Neuronal stem cell (in vitro differentiated cells): ENCODE data around the gene DVL2.

Experiments used
- DNase-seq: peaks from one replicate; pipeline ENCODE4 v3.0.0-alpha.2; 2013; ENCODE audit warnings: low spot score
- H2AFZ ChIP-seq: one replicate; pipeline ENCODE4 v1.6.1; 2013; ENCODE audit warnings: mild to moderate bottlenecking, low read length, inconsistent platforms
- H2AK5ac ChIP-seq: 2 replicates; pipeline ENCODE4 v1.6.1; 2013; ENCODE audit warnings: low read depth, mild to moderate bottlenecking, inconsistent platforms, low read length, moderate library complexity, mixed read lengths
- H2BK120ac ChIP-seq: 2 replicates; pipeline ENCODE4 v1.6.1; 2013; ENCODE audit warnings: low read depth, mild to moderate bottlenecking, inconsistent platforms, low read length, moderate library complexity, mixed read lengths
- H2BK12ac ChIP-seq: one replicate; pipeline ENCODE4 v1.6.1; 2013; ENCODE audit warnings: low read length, inconsistent platforms
- H2BK15ac ChIP-seq: 2 replicates; pipeline ENCODE4 v1.6.1; 2013; ENCODE audit warnings: mild to moderate bottlenecking, low read length, inconsistent platforms, mixed read lengths
- H2BK5ac ChIP-seq: one replicate; pipeline ENCODE4 v1.6.1; 2013; ENCODE audit warnings: inconsistent platforms, mild to moderate bottlenecking, low read length, moderate library complexity
- H3K14ac ChIP-seq: one replicate; pipeline ENCODE4 v1.6.1; 2013; ENCODE audit warnings: low read length, inconsistent platforms
- H3K18ac ChIP-seq: 2 replicates; pipeline ENCODE4 v1.6.1; 2013; ENCODE audit warnings: low read length, inconsistent platforms
- H3K23ac ChIP-seq: 2 replicates; pipeline ENCODE4 v1.6.1; 2013; ENCODE audit warnings: low read depth, mild to moderate bottlenecking, mixed read lengths, low read length, inconsistent platforms; ENCODE audit not compliant: poor library complexity
- H3K27ac ChIP-seq: replicated peaks from 3 replicates; pipeline ENCODE4 v1.5.1; 2013; ENCODE audit warnings: low read length, inconsistent platforms
- H3K27me3 ChIP-seq, 3 experiments: 2 replicates each; pipeline ENCODE4 v1.6.1; 2013; ENCODE audit warnings: low read length in 3 of 3, mild to moderate bottlenecking in 2 of 3, inconsistent platforms in 1 of 3, low read depth in 1 of 3, mixed read lengths in 1 of 3, moderate library complexity in 1 of 3; ENCODE audit not compliant: control insufficient read depth in 3 of 3, insufficient read depth in 3 of 3
- H3K36me3 ChIP-seq, 2 donors: replicated peaks in 1 of 2; 2 replicates each; pipeline ENCODE4 v1.6.1; 2013; ENCODE audit warnings: low read length in 2 of 2; ENCODE audit not compliant: control insufficient read depth in 2 of 2, insufficient read depth in 2 of 2
- H3K4ac ChIP-seq: 2 replicates; pipeline ENCODE4 v1.6.1; 2013; ENCODE audit warnings: inconsistent platforms, mild to moderate bottlenecking, low read length, moderate library complexity
- H3K4me1 ChIP-seq, 2 donors: 1 replicate in 1 of 2; 2 replicates in 1 of 2; pipeline ENCODE4 v1.6.1; 2013; ENCODE audit warnings: low read length in 2 of 2, low read depth in 1 of 2; ENCODE audit not compliant: control insufficient read depth in 2 of 2, insufficient read depth in 1 of 2
- H3K4me2 ChIP-seq: one replicate; pipeline ENCODE4 v1.6.1; 2013; ENCODE audit warnings: mild to moderate bottlenecking, low read length, inconsistent platforms; ENCODE audit not compliant: insufficient read depth, poor library complexity, severe bottlenecking
- H3K4me3 ChIP-seq, 2 donors: 2 replicates each; pipeline ENCODE4 v1.5.1; 2013; ENCODE audit warnings: low read length in 2 of 2, mild to moderate bottlenecking in 2 of 2, inconsistent platforms in 1 of 2, moderate library complexity in 1 of 2
- H3K79me1 ChIP-seq: one replicate; pipeline ENCODE4 v1.6.1; 2013; ENCODE audit warnings: low read depth, mild to moderate bottlenecking, inconsistent platforms, low read length, moderate library complexity
- H3K9ac ChIP-seq: one replicate; pipeline ENCODE4 v1.6.1; 2013; ENCODE audit warnings: mild to moderate bottlenecking, low read depth, low read length, inconsistent platforms; ENCODE audit not compliant: poor library complexity
- H3K9me3 ChIP-seq, 2 donors: replicated peaks in 1 of 2; 2 replicates each; pipeline versions ENCODE3 to v1.6.1; 2013; ENCODE audit warnings: low read length in 2 of 2, mild to moderate bottlenecking in 2 of 2, inconsistent platforms in 1 of 2, low read depth in 1 of 2, mixed read lengths in 1 of 2, moderate library complexity in 1 of 2; ENCODE audit not compliant: control insufficient read depth in 2 of 2, insufficient read depth in 1 of 2
- H4K8ac ChIP-seq: one replicate; pipeline ENCODE4 v1.6.1; 2013; ENCODE audit warnings: low read depth, mild to moderate bottlenecking, inconsistent platforms, low read length, moderate library complexity
- H4K91ac ChIP-seq: one replicate; pipeline ENCODE4 v1.6.1; 2013; ENCODE audit warnings: low read length, low read depth, mild to moderate bottlenecking, inconsistent platforms; ENCODE audit not compliant: poor library complexity
- WGBS, 2 donors: extraction: QIAGEN DNeasy Blood & Tissue Kit; methylation state at CpG; one replicate each; pipeline ENCODE4 v1.1.7; 2013; ENCODE audit warnings: missing lambda C conversion rate in 2 of 2, mixed read lengths in 1 of 2; ENCODE audit not compliant: insufficient read length in 2 of 2, insufficient replicate concordance in 1 of 2; ENCODE audit errors: extremely low coverage in 2 of 2; 5-methylcytosine and 5-hydroxymethylcytosine counted together

Gene DVL2

GRCh38 chr17:7214300-7215135, 19.8 kb downstream of the DVL2 start:
- no CpG with 5 or more reads among the region's 45 CpGs for WGBS, 2 donors

GRCh38 chr17:7213895-7214299, 20.4 kb downstream of the DVL2 start:
- Histone ChIP-seq H3K4me2 (peak overlapping the region; percentile 89), H2AFZ (peak overlapping the region; percentile 62), H2BK15ac (no peak overlapping the region), H3K9ac (peak overlapping the region; percentile 34), H4K91ac (no peak overlapping the region), H2BK120ac (no peak overlapping the region), H3K4ac (no peak overlapping the region), H3K9me3 (peaks cover 0 to 2% of the 10 kb centered on the region in 2 donors), H3K27ac (peak overlapping the region; percentile 93), H2BK5ac (peak overlapping the region; percentile 71), H2BK12ac (no peak overlapping the region), H3K4me3 (peak overlapping the region; percentile 43 to 78), H4K8ac (no peak overlapping the region), H3K36me3 (no peaks in the 10 kb centered on the region), H3K27me3 (no peaks in the 10 kb centered on the region), H3K18ac (peak overlapping the region; percentile 75), H2AK5ac (peak overlapping the region; percentile 81), H3K23ac (no peak overlapping the region), H3K4me1 (peaks cover 40% of the 10 kb centered on the region in 2 donors), H3K79me1 (peaks cover 2% of the 10 kb centered on the region), H3K14ac (no peak overlapping the region)
- no CpG with 5 or more reads among the region's 15 CpGs for WGBS, 2 donors
- peak; percentile 100 for DNase-seq

More at GRCh38 chr17:7214300-7215135, 19.8 kb downstream of the DVL2 start:
- peaks cover 2% of the 10 kb centered on the region for H3K79me1 ChIP-seq
- H3K4ac ChIP-seq = no peak overlapping the region
- no peak overlapping the region for H4K91ac ChIP-seq
- peaks cover 38 to 44% of the 10 kb centered on the region in 2 donors for H3K4me1 ChIP-seq
- peak overlapping the region; percentile 55 for H3K9ac ChIP-seq
- H3K4me2 ChIP-seq = peak overlapping the region; percentile 89
- H2AFZ ChIP-seq = peak overlapping the region; percentile 62
- peak overlapping the region; percentile 78 for H3K18ac ChIP-seq
- no peak overlapping the region for H2BK15ac ChIP-seq
- H3K9me3 ChIP-seq = no peaks in the 10 kb centered on the region
- no peak overlapping the region for H2BK5ac ChIP-seq
- H3K14ac ChIP-seq = no peak overlapping the region
- no peaks in the 10 kb centered on the region for H3K36me3 ChIP-seq
- peak; percentile 100 for DNase-seq
- no peak overlapping the region for H2BK120ac ChIP-seq
- peak overlapping the region; percentile 44 to 78 for H3K4me3 ChIP-seq
- no peaks in the 10 kb centered on the region for H3K27me3 ChIP-seq
- peak overlapping the region; percentile 93 for H3K27ac ChIP-seq
- no peak overlapping the region for H3K23ac ChIP-seq
- no peak overlapping the region for H2BK12ac ChIP-seq
- H4K8ac ChIP-seq = no peak overlapping the region
- no peak overlapping the region for H2AK5ac ChIP-seq

- Histone ChIP-seq H3K14ac (no peak overlapping the region), H2BK15ac (peak overlapping the region; percentile 82), H3K4me3 (peak overlapping the region in 1 of 2 donors; percentile 75), H3K4ac (peak overlapping the region; percentile 97), H2BK5ac (peak overlapping the region; percentile 89), H3K9me3 (peaks cover 0 to 2% of the 10 kb centered on the region in 2 donors), H3K79me1 (peaks cover 2% of the 10 kb centered on the region), H2AK5ac (peak overlapping the region; percentile 99), H3K36me3 (no peaks in the 10 kb centered on the region), H3K4me1 (peaks cover 45 to 47% of the 10 kb centered on the region in 2 donors), H2BK120ac (peak overlapping the region; percentile 93), H2BK12ac (no peak overlapping the region), H4K91ac (no peak overlapping the region), H3K27ac (peak overlapping the region; percentile 18), H3K23ac (no peak overlapping the region), H4K8ac (no peak overlapping the region), H3K18ac (peak overlapping the region; percentile 89), H2AFZ (no peak overlapping the region), H3K4me2 (peak overlapping the region; percentile 71), H3K27me3 (no peaks in the 10 kb centered on the region), H3K9ac (peak overlapping the region; percentile 54)
- no CpG with 5 or more reads among the region's 37 CpGs for WGBS, 2 donors
- DNase-seq = no peak
Observed at GRCh38 chr17:7211491-7212273, 22.6 kb downstream of the DVL2 start.
